Measurements from ENCODE around the gene SLC66A2. TPM values are rescaled to one million over a fixed set of nuclear protein-coding genes. Genes with fewer than 3 reads are reported as not detected.
A peak's percentile ranks its signal among the peaks of the same experiment; 100 is the strongest.

Gene SLC66A2
- total and polyA plus RNA-seq, 2 of the 13 experiments (the other 11 are each of a cell fraction or from before 2014, with no cell fraction given) = 33.5 to 41.9 TPM

GRCh38 chr18:79948719-79949411, 2.6 kb downstream of the SLC66A2 start (continued):
- TF ChIP-seq ZBTB38 (CRISPR knock-in tag; IDR thresholded peaks at IDR 0.05) (peak; percentile 66; the same call in 1 of the 2 replicates), FOXA1 (IDR thresholded peaks at IDR 0.05) (no peak), FOXA1 (CRISPR knock-in tag; IDR thresholded peaks at IDR 0.05) (0 out of 2 replicates have a peak, but pooled peaks have one; percentile 32)
- TF ChIP-seq, protein P1, sequence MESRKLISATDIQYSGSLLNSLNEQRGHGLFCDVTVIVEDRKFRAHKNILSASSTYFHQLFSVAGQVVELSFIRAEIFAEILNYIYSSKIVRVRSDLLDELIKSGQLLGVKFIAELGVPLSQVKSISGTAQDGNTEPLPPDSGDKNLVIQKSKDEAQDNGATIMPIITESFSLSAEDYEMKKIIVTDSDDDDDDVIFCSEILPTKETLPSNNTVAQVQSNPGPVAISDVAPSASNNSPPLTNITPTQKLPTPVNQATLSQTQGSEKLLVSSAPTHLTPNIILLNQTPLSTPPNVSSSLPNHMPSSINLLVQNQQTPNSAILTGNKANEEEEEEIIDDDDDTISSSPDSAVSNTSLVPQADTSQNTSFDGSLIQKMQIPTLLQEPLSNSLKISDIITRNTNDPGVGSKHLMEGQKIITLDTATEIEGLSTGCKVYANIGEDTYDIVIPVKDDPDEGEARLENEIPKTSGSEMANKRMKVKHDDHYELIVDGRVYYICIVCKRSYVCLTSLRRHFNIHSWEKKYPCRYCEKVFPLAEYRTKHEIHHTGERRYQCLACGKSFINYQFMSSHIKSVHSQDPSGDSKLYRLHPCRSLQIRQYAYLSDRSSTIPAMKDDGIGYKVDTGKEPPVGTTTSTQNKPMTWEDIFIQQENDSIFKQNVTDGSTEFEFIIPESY (CRISPR knock-in tag; IDR thresholded peaks at IDR 0.05) = peak; percentile 64; the same call in 1 of the 2 replicates

DNA sequence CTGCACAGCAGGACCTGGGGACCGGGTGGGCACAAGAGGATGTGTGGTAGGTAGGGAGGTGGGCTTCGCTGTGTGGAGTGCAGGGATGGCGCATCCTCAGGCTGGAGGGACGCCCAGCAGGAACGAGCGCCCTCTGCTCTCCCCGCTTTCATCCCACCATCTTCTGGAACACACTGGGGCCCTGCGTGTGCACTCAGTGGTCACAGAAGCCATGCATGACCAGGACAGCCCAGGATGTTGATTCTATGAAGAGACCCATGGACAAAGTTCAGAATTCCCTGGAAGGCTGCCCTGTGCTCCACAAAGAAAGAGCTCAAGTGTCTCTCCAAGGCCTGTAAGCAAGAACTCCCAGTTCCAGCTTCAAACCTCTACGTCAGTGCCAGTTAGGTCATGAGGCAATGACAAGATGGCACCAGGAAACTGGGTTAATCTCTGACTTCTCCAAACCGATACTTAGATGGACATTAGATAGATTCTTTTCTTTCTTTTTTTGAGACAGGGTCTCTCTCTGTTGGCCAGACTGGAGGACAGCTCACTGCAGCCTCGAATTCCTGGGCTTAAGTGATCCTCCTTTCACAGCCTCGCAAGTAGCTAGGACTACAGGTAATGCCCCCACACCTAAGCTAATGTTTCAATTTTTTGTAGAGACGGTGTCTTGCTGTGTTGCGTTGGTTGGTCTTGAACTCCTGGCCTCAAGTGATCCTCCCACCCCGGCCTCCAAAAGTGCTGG, 3.4 kb downstream of the SLC66A2 start:
- no TSS peak for BruUV-seq (replicated peaks)
- TF ChIP-seq PPARG (CRISPR knock-in tag; conservative IDR thresholded peaks at IDR 0.05) (peak; percentile 84), HDAC2 (CRISPR knock-in tag; IDR thresholded peaks at IDR 0.05) (peak; percentile 59; the same call in 1 of the 2 replicates), ETV5 (CRISPR knock-in tag; IDR thresholded peaks at IDR 0.05; ENCODE audit: borderline replicate concordance) (peak; percentile 52; the same call in 1 of the 2 replicates), LCORL (IDR thresholded peaks at IDR 0.05) (no peak), LCORL (CRISPR knock-in tag; IDR thresholded peaks at IDR 0.05) (peak; percentile 40; the same call in 1 of the 2 replicates), ZNF629 (CRISPR knock-in tag; conservative IDR thresholded peaks at IDR 0.05) (no peak), DPF2 (CRISPR knock-in tag; IDR thresholded peaks at IDR 0.05; ENCODE audit: borderline replicate concordance, low read depth) (peak; percentile 69; the same call in 1 of the 2 replicates), SKI (IDR thresholded peaks at IDR 0.05; ENCODE audit: partially characterized antibody) (peak; percentile 39), ZMYM4 (CRISPR knock-in tag; IDR thresholded peaks at IDR 0.05) (peak; percentile 66), DR1 (CRISPR knock-in tag; IDR thresholded peaks at IDR 0.05) (no peak)
- TF ChIP-seq, protein P2, sequence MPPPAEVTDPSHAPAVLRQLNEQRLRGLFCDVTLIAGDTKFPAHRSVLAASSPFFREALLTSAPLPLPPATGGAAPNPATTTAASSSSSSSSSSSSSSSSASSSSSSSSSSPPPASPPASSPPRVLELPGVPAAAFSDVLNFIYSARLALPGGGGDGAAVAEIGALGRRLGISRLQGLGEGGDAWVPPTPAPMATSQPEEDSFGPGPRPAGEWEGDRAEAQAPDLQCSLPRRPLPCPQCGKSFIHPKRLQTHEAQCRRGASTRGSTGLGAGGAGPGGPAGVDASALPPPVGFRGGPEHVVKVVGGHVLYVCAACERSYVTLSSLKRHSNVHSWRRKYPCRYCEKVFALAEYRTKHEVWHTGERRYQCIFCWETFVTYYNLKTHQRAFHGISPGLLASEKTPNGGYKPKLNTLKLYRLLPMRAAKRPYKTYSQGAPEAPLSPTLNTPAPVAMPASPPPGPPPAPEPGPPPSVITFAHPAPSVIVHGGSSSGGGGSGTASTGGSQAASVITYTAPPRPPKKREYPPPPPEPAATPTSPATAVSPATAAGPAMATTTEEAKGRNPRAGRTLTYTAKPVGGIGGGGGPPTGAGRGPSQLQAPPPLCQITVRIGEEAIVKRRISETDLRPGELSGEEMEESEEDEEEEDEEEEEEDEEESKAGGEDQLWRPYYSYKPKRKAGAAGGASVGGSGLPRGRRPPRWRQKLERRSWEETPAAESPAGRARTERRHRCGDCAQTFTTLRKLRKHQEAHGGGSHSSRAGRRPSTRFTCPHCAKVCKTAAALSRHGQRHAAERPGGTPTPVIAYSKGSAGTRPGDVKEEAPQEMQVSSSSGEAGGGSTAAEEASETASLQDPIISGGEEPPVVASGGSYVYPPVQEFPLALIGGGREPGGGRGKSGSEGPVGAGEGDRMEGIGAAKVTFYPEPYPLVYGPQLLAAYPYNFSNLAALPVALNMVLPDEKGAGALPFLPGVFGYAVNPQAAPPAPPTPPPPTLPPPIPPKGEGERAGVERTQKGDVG (CRISPR knock-in tag; IDR thresholded peaks at IDR 0.05; ENCODE audit: borderline replicate concordance) = peak; percentile 27; the same call in 1 of the 2 replicates

More for the DNA sequence above, 3.4 kb downstream of the SLC66A2 start:
- peaks cover 5 to 12% of the 10 kb centered on the region in 2 experiments; a peak in 4 of 5 replicates for H3K36me3 ChIP-seq (replicated peaks in 1 of 2; ENCODE audit: control insufficient read depth in 1 of 2, insufficient read depth in 2 of 2, low read length in 2 of 2)
- no peaks in the 10 kb centered on the region for H3K9me3 ChIP-seq (ENCODE audit: low read length)
- in situ Hi-C loops (cut with HindIII; ENCODE audit: extremely low pct_ligation_motif_present, low pct_unique_long_range_greater_than_20kb) = no loop called here
- H3K4me2 ChIP-seq (ENCODE audit: low read depth, low read length) = peak overlapping the region; percentile 55
- ChIA-PET POLR2A (interaction anchor here (0.9 to 2.0 kb wide), 7 partner anchors 13 to 86 kb away, joined by 3 to 16 read pairs (median 6); partner anchors contain the start of genes HSBP1L1, RBFA and TXNL4A), CTCF (ENCODE audit: low intra/inter-chr PET ratio, low total read pairs) (no interaction called here)
- peaks cover 12% of the 10 kb centered on the region; the same call in 1 of the 2 replicates for H4K20me1 ChIP-seq (ENCODE audit: insufficient read depth, low read length)
- H3K27ac ChIP-seq (ENCODE audit: extremely low read length, insufficient read depth, low read length) = peak overlapping the region; percentile 63
- FAIRE-seq (peak; percentile 81), ATAC-seq (peak; percentile 28), DNase-seq (ENCODE audit: low spot score) (peak; percentile 63)
- H3K9ac ChIP-seq (ENCODE audit: insufficient read depth, low read depth, low read length) = peak overlapping the region; percentile 28
- peak overlapping the region in 1 of 3 experiments; percentile 88; a peak in 2 of 6 replicates for H3K4me3 ChIP-seq (replicated peaks in 1 of 3; ENCODE audit: insufficient read depth in 1 of 3, low read depth in 2 of 3, low read length in 3 of 3)
- peaks cover 64% of the 10 kb centered on the region for H3K4me1 ChIP-seq (ENCODE audit: insufficient read depth, low read length)
- H2AFZ ChIP-seq (ENCODE audit: low read length) = no peak overlapping the region
- no peaks in the 10 kb centered on the region; a peak in 1 of 5 replicates for H3K27me3 ChIP-seq (ENCODE audit: control insufficient read depth in 1 of 2, insufficient read depth in 2 of 2, low read length in 2 of 2)
- 68% methylated on average over 14 of the region's 15 CpGs for WGBS (ENCODE audit: low lambda C conversion rate)
- peaks cover 72% of the 10 kb centered on the region for H3K79me2 ChIP-seq (ENCODE audit: insufficient read depth, low read length)
- intact Hi-C loops (cut with micrococcal nuclease; ENCODE audit: unreplicated experiment) = no loop called here
